Tibial nerve (tissue), 4 donors: Measurements from ENCODE around the gene GPC6. TPM values are rescaled to one million over a fixed set of nuclear protein-coding genes. Genes with fewer than 3 reads are reported as not detected.

Experiments
- DNase-seq, 2 donors: peaks; one replicate each; pipeline ENCODE4 v3.0.0-alpha.2; 2019; ENCODE audit warnings: low spot score in 2 of 2
- H3K27ac ChIP-seq, 4 donors: fragments of 200-600 bp; sonication (generic) in 3 of 4; one replicate each; pipeline ENCODE4 v1.5.1; 2017 to 2019; ENCODE audit warnings: mild to moderate bottlenecking in 1 of 4
- H3K27me3 ChIP-seq, 2 donors: fragments of 200-600 bp; sonication (generic) in 1 of 2; one replicate each; pipeline versions ENCODE4 v1.5.1 to v1.6.0; 2017 to 2019
- H3K36me3 ChIP-seq, 3 donors: fragments of 200-600 bp; sonication (generic); one replicate each; pipeline ENCODE4 v1.5.1; 2018 to 2019
- H3K4me1 ChIP-seq, 4 donors: fragments of 200-600 bp; sonication (generic) in 3 of 4; one replicate each; pipeline ENCODE4 v1.5.1; 2017 to 2019
- H3K4me3 ChIP-seq, 4 donors: fragments of 200-600 bp; sonication (generic) in 3 of 4; one replicate each; pipeline ENCODE4 v1.5.1; 2017 to 2019; ENCODE audit warnings: mild to moderate bottlenecking in 1 of 4, moderate library complexity in 1 of 4
- H3K9me3 ChIP-seq, 4 donors: fragments of 200-600 bp; sonication (generic) in 3 of 4; one replicate each; pipeline ENCODE4 v1.5.1; 2017 to 2019
- CTCF ChIP-seq, 5 experiments: fragments of 200-600 bp in 3 of 5; fragments of 450-650 bp in 2 of 5; sonication (generic) in 3 of 5; IDR thresholded peaks; one replicate each; pipeline ENCODE4 v1.5.1; 2016 to 2019; ENCODE audit warnings: antibody characterized with exemption in 5 of 5, mild to moderate bottlenecking in 3 of 5, moderate library complexity in 2 of 5
- EP300 ChIP-seq, 2 donors: sonication (generic); formaldehyde crosslinking; IDR thresholded peaks; one replicate each; pipeline ENCODE4 v1.6.1; 2017; ENCODE audit warnings: antibody characterized with exemption in 2 of 2, mild to moderate bottlenecking in 1 of 2
- POLR2A ChIP-seq, 2 donors: fragments of 450-650 bp; IDR thresholded peaks; one replicate each; pipeline ENCODE4 v1.6.1; 2017; ENCODE audit warnings: antibody characterized with exemption in 2 of 2, mild to moderate bottlenecking in 2 of 2, moderate library complexity in 2 of 2
- WGBS, 2 donors: methylation state at CpG; one replicate each; pipeline ENCODE4 v1.1.5; 2018; 5-methylcytosine and 5-hydroxymethylcytosine counted together
- total RNA-seq, 4 donors: library from RNA; depleted of rRNA; stranded (reverse); fragments of >200 nt; gene quantifications; one replicate each; pipeline ENCODE4 v1.1.0, GENCODE V29; 2016

GPC6 gene
- total RNA-seq, result 10 to 100 TPM; 21.9 to 39.5 (median 29.8) TPM

DNA sequence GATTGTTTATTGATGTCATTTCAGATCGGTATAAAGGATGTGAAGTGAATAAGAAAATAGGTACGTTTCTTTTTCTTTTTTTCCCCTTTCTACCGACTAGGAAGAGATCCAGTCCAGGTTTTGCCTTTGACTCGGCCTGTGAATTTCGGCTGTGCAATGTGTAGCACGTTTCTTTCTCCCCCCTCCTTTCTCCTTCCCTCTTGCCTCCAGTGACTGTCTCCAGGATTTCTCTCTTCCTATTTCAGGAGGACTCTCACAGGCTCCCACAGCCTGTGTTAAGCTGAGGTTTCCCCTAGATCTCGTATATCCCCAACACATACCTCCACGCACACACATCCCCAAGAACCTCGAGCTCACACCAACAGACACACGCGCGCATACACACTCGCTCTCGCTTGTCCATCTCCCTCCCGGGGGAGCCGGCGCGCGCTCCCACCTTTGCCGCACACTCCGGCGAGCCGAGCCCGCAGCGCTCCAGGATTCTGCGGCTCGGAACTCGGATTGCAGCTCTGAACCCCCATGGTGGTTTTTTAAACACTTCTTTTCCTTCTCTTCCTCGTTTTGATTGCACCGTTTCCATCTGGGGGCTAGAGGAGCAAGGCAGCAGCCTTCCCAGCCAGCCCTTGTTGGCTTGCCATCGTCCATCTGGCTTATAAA lies at the start of gene GPC6:
GPC6 (plus strand) TSS at position 185 of the 657 bp plus-strand sequence.
- Histone ChIP-seq H3K27me3 (peaks cover 0 to 5% of the 10 kb centered on the region in 2 donors), H3K27ac (peak within 1 kb of the TSS; percentile 57 to 90 (median 74)), H3K4me3 (peak within 1 kb of the TSS; percentile 46 to 65 (median 52)), H3K4me1 (peaks cover 0 to 27% (median 3%) of the 10 kb centered on the region in 4 donors), H3K9me3 (no peaks in the 10 kb centered on the region), H3K36me3 (no peaks in the 10 kb centered on the region)
- peak; percentile 23 to 57 for DNase-seq
- WGBS, 2 donors, result 1% methylated on average over 31 of the region's 31 CpGs
- TF ChIP-seq EP300 (IDR thresholded peaks at IDR 0.05) (peak in 1 of 2 donors; percentile 73), CTCF (IDR thresholded peaks at IDR 0.05) (peak in 2 of 5 experiments; percentile 7 to 11), POLR2A (IDR thresholded peaks at IDR 0.05) (peak in 1 of 2 donors; percentile 41)

GRCh38 chr13:93180356-93180969 lies 46.1 kb upstream of the GPC6 start:
- H3K9me3 ChIP-seq, result no peaks in the 10 kb centered on the region
- TF ChIP-seq EP300 (IDR thresholded peaks at IDR 0.05) (no peak), POLR2A (IDR thresholded peaks at IDR 0.05) (no peak), CTCF (IDR thresholded peaks at IDR 0.05) (no peak)
- H3K4me1 ChIP-seq, result no peaks in the 10 kb centered on the region
- DNase-seq, result no peak
- WGBS, 2 donors, result 35 to 75% methylated on average over 2 of the region's 2 CpGs
- H3K4me3 ChIP-seq, result no peak overlapping the region
- no peak overlapping the region for H3K27ac ChIP-seq
- no peaks in the 10 kb centered on the region for H3K36me3 ChIP-seq
- H3K27me3 ChIP-seq, result no peaks in the 10 kb centered on the region

DNA sequence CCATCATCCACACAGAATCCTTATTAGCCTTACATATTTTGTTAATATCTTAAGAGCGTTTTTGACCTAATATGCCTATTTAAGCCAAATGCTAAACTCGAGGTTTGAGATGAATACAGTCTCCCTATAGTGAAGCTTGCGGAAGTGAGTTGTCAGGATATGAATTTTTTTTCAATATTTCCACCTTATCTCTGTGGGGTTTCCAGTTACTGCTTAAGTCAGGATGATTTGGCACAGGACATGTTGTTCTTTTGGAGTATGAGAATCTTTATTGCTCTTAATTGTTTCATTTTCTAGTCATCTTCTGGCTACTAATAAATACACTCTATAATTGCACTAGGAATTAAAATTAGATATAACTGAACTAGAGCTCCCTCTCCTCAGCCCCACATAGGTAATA lies 44.2 kb upstream of the GPC6 start:
- DNase-seq, result no peak
- no peaks in the 10 kb centered on the region for H3K27me3 ChIP-seq
- no peaks in the 10 kb centered on the region for H3K4me1 ChIP-seq
- 95 to 96% methylated on average over 3 of the region's 3 CpGs for WGBS, 2 donors
- H3K4me3 ChIP-seq, result no peak overlapping the region
- no peaks in the 10 kb centered on the region for H3K9me3 ChIP-seq
- no peak for TF ChIP-seq POLR2A (IDR thresholded peaks at IDR 0.05)
- no peak for TF ChIP-seq CTCF (IDR thresholded peaks at IDR 0.05)
- TF ChIP-seq EP300 (IDR thresholded peaks at IDR 0.05), result no peak
- no peak overlapping the region for H3K27ac ChIP-seq
- no peaks in the 10 kb centered on the region for H3K36me3 ChIP-seq

- TF ChIP-seq POLR2A (IDR thresholded peaks at IDR 0.05), result no peak
- TF ChIP-seq CTCF (IDR thresholded peaks at IDR 0.05), result no peak
- TF ChIP-seq EP300 (IDR thresholded peaks at IDR 0.05), result no peak
Measured at GRCh38 chr13:93183302-93183701, 43.3 kb upstream of the GPC6 start.

GRCh38 chr13:93190006-93190405 lies 36.6 kb upstream of the GPC6 start:
- WGBS, 2 donors, result 96 to 100% methylated on average over 2 of the region's 2 CpGs

More at GRCh38 chr13:93183302-93183701, 43.3 kb upstream of the GPC6 start:
- H3K9me3 ChIP-seq, result no peaks in the 10 kb centered on the region
- no peak for DNase-seq
- H3K36me3 ChIP-seq, result no peaks in the 10 kb centered on the region
- H3K4me3 ChIP-seq, result no peak overlapping the region
- H3K27ac ChIP-seq, result no peak overlapping the region
- H3K4me1 ChIP-seq, result no peaks in the 10 kb centered on the region
- WGBS, 2 donors, result 91 to 95% methylated on average over 1 of the region's 1 CpG
- no peaks in the 10 kb centered on the region for H3K27me3 ChIP-seq

More at GRCh38 chr13:93190006-93190405, 36.6 kb upstream of the GPC6 start:
- Histone ChIP-seq H3K4me1 (no peaks in the 10 kb centered on the region), H3K36me3 (no peaks in the 10 kb centered on the region), H3K27ac (no peak overlapping the region), H3K9me3 (no peaks in the 10 kb centered on the region), H3K27me3 (no peaks in the 10 kb centered on the region), H3K4me3 (no peak overlapping the region)
- TF ChIP-seq POLR2A (IDR thresholded peaks at IDR 0.05) (no peak), CTCF (IDR thresholded peaks at IDR 0.05) (no peak), EP300 (IDR thresholded peaks at IDR 0.05) (no peak)
- DNase-seq, result no peak
